GM21717 (cell line): ENCODE measurements around the gene IL1R2.

Source experiments
- ATAC-seq: cut with Tn5 transposase; IDR thresholded peaks from one replicate; pipeline ENCODE4 v1.9.1; 2021; ENCODE audit warnings: mild to moderate bottlenecking, moderate library complexity; ENCODE audit not compliant: unreplicated experiment

The IL1R2 gene

DNA sequence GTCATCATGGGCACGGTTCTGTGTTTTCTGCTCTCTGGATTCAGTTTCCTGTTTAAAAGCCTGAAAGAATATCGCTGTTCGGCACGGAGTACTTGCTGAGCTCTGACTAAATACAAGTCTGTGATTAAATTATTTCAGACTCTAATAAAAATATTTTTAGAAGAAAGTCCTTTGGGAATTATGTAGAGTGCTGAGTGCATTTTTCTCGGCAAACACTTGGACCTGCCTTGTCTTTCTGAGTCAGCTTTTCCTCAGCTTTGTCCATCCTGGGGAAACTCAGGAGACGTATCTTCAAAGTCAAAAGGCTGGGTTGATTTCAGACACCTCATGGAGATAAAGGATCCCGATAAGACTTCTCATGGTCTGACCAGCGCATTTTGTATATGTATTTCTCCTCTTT lies 45.9 kb downstream of the IL1R2 start:
- no peak for ATAC-seq

DNA sequence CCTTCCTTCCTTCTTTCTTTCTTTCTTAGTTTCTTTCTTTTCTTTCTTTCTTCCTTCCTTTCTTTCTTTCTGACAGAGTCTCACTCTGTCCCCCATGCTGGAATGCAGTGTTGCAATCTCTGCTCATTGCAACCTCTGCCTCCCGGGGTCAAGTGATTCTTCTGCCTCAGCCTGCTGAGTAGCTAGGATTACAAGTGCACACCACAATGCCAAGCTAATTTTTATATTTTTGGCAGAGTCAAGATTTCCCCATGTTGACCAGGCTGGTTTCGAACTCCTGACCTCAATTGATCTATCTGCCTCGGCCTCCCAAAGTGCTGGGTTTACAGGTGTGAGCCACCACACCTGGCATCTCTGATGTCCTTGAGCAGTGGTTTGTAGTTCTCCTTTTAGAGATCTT lies 48.5 kb downstream of the IL1R2 start:
- ATAC-seq = no peak

DNA sequence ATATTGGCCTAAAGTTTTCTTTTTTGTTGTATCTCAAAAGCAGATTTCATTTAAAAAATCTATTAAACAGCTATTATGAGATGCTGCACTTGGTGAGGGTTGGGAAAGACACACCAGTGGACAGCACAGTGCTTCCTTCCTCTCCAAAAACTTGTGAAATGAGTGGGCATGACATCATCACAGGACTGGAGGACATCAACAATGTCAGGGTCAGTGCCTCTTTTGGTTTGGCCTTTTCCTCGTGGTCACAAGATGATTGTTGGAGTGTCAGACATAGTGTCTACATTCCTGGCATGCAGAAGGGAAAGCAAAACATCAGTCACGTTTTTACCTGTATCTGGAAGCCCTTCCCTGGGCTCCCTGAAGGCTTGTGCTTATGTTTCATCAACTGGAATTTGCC lies 49.6 kb downstream of the IL1R2 start:
- ATAC-seq = no peak

DNA sequence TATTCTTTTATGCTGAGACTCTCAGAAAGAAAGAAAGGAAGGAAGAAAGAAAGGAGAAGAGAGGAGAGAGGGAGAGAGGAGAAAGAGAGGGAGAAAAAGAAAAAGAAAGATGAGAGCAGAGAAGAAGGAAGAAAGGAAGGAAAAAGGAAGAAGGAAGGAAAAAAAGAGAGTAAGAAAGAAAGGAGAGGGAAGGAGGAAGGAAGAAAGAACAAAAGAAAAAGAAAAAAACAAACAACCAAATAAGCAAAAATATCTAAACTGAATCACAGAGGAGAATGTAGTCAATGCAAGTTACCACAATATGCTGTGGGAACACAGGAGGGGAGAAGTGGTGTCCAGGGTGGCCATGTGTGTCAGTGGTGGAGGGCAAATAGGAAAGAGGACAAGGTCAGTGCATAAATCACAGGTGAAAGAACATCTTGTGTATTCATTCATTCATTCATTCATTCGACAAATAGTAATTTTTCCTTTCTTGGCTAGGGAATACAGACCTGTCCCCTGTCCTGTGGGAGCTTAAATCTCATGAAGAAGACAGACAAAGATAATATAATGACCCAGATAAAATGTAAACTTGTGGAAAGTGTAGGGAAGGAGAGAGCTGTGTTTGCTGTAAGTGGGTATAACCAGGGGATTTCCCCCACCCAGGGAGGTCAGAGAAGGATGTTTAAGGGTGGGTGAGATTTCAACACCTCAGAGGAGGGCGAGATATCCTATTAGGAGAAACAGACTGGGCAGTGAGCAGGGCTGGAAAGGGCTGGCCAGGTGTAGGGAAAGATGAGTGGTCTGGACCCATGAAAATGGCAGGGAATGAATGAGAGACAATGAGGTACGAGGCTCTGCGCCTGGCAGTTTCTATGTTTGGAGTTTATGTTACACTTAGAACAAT lies 50.7 kb downstream of the IL1R2 start:
- ATAC-seq = no peak

DNA sequence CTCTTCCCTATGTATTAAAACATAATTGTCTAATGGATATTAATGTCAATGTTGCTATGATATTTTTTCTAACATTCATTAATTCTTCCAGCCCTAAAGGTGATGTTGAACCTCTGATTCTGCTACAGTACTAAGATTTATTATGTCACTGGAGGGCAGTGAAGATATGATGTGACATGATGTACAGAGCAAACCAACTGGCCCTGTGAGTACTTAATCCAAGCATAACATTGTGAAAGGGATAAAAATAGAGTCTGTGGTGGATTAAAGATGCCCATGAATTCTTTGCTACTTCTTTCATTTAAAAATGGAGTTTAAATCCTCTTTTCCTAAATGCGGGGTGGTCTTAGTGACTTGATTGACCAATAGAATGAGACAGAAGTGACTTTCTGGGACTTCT lies 51.8 kb downstream of the IL1R2 start:
- no peak for ATAC-seq

DNA sequence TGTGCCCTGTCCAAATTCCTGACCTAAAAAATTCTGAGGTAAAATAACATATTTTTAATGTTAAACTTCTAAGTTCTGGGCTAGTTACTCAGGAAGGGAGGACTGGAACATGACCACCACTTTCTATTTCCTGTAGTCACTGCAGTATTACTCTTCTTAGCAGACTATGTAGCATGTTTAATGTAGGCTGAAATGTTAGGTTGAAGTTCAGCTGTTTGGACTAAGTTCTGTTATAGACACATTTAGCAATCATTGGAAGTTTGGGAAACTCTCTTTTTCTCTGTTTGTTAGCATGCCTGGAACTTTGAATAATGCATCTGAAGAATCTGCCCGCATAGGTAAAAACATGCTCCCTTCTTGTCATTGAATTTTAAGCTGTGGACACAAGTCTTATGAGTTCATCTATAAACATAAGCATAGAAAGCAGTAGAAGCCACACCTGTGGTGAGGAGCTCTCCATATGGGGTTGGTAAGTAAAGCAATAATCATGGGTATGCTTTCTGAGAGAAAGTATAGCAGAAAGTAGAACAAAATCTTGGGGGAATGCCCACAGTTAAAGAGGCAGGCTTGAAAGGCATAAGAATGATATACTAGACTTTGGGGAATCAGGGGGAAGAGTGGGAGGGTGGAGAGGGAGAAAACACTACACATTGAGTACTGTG lies 52.6 kb downstream of the IL1R2 start:
- ATAC-seq = no peak

DNA sequence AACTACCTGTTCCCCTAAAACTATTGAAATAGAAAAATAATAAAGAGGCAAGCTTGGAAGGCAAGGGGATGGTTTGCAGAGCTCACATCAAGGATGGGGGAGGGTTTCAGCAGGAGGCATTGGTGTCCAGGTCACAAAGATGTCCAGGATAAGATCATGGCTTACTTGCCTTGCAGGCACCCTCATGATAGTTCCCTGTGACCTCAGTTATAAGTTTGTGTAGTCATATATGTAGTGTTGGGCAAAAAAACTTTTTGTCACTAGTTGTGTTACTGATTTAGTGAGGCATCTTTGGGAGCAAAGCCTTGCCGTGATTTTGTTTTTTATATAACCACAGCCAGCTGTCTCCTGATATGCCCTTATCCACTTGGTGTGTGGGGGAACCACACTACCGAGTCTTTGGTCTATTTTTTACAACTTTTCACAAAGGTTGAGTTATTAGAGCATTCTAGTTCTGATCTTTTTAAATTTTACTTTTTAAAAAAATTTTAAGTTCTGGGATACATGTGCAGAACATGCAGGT lies 53.3 kb downstream of the IL1R2 start:
- no peak for ATAC-seq

DNA sequence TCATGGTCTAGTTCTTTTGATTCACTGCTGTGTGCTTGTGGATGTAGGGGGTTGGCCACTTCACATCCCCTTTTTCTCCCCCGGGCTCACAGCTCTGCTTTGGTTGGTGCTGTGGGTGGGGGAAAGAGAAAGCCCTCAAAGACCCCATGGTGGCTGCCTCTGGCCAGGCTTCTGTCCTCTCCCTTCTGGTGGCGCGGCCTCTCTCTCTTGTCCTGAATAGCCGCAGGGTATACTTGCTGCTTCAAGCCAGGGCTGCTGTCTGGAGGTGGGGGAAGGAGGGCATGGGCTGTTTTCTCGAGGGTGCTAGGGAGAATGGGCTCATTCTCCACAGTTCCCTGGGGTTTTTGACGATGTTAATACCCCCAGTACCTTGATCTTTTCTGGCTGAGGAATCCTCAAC lies 53.9 kb downstream of the IL1R2 start:
- no peak for ATAC-seq

DNA sequence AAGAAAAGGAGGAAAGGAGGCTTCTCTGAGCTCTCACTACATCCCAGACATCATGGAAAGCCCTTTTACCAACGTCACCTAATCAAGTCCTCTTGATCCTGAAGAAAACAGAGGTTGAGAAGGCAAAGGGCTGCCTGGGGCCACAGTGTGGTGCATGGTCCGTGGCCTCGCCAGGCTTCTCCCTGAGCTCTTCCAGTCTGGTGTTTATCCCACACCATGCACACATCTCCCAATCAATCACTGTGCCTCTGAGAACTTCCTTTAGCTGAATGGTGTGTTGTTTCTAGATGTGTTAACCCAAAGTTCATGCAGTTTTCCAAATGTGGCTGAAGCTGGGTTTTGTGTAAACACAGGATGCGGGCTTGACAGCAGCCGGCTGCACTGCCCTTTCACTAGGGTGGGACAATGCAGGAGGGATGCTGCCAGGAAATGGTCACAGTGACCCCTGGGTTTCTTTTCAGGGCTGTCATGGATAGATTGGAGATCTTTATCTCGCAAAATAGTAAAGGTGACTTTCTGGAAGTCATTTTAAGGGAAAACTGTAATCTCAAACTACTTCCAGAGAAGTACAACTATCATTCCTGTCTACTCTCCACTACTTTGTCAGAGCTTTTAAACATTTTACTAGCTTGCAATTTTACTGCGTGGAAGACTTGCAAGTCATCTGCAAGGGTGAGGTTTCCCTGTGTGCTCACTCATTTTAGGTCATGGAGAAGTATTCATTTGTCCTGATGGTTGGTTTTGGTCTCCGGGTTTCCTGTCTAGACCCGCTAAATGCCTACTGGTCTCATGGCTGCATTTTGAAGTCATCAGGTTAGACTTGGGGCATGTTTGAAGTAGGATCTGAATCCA lies 54.6 kb downstream of the IL1R2 start:
- ATAC-seq = no peak

DNA sequence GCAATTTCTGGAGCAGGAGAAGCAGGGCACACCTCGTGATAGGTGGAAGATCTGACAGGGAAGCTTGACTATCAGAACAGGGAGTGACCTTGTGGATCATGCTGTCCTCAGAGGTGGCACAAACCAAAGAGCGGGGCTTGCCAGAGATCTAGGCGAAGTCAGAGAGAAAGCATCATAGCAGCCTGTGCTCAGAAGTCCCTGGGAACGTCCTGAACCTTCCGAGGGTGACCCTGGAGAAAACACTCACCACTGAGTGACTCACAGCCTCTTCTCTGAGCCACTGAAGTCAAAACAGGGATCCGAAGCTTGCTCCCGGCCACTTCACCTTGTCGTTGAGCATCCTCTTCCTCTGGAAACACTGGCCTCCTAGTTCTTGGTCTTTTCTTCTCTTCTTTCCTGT lies 56.7 kb downstream of the IL1R2 start:
- no peak for ATAC-seq

DNA sequence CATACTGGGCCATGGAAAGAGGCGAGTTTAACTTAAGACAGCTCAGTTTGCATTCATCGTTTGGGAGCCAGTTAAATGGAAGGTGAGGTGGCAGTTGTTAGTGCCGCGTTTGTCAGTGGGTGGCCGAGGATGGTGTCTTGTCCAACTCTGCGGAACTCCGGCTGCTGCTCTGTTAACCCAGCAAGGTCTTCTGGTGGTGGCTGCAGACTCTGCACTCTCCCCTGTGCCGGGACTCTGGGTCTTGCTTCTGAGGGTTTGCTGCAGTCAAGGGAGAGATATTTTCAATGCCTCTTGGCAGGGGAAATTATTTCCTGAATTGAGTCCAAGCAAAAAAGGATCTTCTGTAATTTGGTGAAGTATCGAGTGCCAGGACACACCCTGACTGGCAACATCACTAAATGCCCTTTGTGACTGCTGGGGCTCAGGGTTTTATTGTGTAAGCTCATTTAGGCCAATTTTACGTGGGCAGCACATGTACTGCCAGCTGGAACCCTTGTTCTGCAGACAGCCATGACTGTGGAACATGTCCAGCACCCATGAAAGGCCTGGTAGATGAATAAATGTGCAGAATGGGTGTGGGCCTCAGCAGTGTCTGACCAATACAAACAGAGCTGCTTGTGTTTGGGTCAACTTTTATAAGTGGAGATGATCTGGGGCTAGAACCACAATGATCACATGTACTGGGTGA lies 58.1 kb downstream of the IL1R2 start:
- ATAC-seq = no peak

DNA sequence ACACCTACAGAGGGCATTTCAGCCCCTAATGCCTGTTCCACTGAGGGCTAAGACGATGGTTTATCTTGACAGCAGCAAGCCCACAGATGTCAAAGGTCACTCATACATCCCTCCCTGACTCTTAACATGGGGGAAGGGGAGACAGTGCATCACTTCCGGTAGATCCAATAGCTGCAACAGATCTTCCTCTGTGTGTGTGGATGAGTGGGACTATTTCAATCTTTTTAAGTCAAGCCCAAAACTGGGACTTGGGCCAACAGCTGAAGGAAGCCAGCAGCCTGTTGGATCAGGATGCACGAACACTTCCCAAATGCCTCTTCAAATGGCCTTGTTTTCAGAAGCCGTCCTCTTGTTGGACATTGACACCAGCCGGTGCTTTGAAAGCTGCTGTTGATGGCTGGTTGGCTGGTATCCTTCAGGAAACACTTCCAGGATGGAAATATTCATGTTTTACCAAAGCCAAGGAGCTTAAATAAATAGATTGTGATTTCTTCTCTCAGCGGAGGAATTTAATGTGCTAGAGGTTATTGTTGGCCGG lies 59.2 kb downstream of the IL1R2 start:
- ATAC-seq = no peak

DNA sequence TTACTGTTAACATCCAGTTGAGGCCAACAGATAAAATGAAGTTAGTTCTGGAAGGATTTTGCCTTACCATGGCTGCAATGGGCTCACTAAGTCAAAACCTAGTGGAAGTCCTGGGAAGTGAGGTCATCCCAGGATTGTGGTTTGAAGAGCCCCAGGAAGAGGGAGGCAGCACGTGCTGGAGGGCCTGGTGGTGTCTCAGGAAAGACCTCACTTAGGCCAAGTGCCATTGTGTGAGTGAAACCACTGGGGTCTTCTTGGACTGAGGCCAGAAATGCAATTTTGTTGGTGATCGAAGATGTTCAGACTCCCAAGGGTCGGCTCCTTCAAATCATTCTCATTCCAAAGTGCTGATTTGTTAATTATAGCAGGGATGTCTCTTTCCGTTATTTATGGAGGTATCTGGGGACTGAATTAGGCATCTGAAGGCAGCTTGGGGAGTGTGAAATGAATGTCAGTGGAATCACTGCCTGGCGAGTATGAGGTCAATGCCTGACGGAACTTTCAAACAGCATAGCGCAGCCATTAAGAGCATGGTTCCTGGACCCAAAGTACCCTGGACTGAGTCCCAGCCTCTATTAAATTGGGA lies 60.0 kb downstream of the IL1R2 start:
- ATAC-seq = no peak

DNA sequence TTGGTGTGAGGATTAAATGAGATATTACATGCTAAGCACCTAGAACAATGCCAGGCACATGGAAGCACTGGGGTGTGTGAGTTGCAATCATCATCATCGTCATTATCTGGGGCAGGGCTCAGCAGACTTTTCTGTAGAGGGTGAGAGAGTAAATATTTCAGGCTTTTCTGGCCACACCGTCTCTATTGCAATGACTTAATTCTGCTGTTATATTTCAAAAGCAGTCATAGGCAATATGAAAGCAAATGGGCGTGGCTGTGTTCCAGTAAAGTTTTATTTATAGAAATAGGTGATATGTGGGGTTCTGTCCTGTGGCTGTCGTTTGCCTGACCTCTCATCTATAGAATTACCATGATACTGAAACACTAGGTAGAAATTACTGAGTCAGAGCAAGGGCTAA lies 60.6 kb downstream of the IL1R2 start:
- no peak for ATAC-seq

DNA sequence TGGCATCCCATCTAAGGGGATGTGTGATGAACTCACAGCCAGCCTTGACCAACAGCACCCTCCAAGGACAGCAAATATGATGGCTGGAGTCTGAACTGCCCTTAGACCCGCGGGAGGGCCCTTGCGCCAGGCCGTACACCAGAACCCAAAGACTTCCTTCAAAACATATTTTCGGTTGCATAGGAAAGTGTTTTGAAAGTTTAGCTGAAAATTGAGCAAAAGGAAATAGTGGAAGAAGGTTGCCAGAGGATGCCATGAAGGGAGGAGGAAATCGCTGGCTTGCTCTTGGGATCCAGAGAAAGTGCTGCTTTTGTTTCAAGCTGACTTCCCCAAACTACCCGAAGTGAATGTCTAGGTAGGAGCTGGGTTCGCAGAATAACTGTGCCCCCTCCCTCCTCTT lies 61.3 kb downstream of the IL1R2 start:
- no peak for ATAC-seq

DNA sequence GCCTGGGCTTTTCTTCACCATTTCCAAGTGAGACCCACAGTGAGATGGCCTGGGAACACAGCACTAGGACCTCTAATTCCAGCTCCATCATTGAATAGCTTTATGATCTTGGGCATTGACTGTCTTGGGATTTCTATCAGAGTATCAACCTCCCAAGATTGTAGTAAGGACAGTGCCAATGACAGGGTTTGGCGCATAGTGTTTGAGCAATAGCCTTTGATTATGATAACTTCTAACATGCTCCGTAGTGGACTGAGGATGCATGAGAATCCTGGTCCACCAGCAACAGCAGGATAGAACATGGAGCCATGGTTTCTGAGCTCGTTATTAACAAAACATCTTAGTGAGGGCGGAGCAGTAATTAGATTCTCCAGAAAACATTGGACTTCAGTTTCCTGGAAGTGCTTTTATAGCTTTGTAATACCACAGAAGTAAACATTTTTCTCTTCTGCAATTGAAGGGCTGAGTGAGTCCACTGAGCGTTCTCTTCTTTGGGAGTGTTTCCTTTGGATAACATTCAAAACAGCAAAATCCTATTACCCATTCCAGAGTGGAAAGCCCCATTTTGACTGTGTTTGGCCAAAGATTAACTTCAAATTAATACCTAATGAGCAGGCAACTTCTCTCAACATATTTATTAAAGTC lies 63.7 kb downstream of the IL1R2 start:
- ATAC-seq = no peak

DNA sequence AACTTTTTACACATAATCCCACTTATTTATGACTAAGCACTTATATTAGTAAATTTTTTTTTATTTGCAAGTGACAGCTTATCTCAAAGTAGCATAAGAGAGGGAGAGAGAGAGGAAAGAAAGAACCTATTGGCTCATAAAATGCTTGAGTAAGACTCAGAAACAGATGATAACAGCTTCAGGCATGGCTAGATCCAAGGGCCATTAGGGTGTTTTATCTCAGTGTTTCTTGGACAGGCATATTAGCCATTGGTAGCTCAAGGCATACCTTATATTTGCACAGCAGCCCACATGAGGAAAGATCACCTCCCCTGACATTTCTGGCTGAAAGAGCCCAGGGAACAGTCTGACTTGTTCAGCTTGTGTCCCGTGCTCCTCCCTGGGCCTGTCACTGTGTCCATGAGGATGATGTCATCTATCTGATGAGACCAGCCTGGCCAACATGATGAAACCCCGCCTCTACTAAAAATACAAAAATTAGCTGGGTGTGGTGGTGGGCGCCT lies 64.4 kb downstream of the IL1R2 start:
- no peak for ATAC-seq

DNA sequence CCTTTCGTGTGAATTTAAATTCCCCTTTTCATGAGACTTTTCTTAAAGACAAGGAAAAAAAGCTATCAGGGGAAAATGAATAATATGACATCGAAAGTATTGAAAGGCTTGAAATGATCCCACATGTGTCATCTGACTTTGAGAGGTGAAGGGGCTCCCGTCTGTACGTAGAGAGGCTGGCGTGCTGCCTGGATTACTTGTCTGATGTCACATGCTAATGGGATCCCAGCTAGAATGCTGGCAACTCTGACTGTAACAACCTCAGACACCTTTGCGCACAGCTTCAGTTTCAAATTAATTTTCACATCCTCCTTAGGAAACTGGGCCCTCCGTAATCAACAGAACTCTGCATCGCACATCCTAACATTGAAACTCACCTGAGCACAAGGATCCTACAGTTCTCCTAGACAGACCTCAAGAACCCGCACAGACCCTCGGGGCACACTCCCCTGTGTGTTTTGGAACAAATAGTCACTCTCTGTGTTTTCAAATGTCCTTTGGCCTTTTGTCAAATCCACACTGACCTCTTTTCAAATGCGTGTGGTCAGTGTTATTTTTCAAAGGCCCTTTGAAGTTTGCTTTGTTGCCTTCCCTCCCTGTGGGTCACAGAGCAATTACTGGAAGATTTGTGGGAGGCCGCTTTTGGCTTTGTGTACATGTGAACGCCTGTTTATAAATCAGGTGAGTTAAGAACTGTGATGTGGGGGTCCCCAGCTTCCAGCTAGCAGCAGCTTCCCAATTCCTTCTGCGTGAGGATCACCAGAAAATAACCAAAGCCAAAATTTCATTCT lies 65.9 kb downstream of the IL1R2 start:
- no peak for ATAC-seq
